Left lung (tissue), 10 donors: ENCODE results near the gene WDR59. TPM values are rescaled to one million over a fixed set of nuclear protein-coding genes. Genes with fewer than 3 reads are reported as not detected.

ENCODE experiments used
- ATAC-seq: fragments of 200-7000 bp; cut with Tn5 transposase; one replicate; pipeline ENCODE4 v1.9.1; 2020; ENCODE audit warnings: moderate library complexity
- DNase-seq, 4 donors: peaks; one replicate each; pipeline ENCODE4 v3.0.0-alpha.2; 2013 to 2020
- H3K27ac ChIP-seq, 2 donors: fragments of 200-600 bp; sonication (generic) in 1 of 2; one replicate each; pipeline versions ENCODE4 v1.5.0 to v1.8.0; 2020 to 2021
- H3K27me3 ChIP-seq, 2 donors: fragments of 200-600 bp; sonication (generic) in 1 of 2; one replicate each; pipeline versions ENCODE4 v1.5.0 to v1.8.0; 2020 to 2021
- H3K36me3 ChIP-seq, 2 donors: fragments of 200-600 bp; sonication (generic) in 1 of 2; one replicate each; pipeline versions ENCODE4 v1.5.0 to v1.8.0; 2020 to 2021
- H3K4me1 ChIP-seq, 2 donors: fragments of 200-600 bp; one replicate each; pipeline ENCODE4 v1.8.0; 2021
- H3K4me3 ChIP-seq, 2 donors: fragments of 200-600 bp; sonication (generic) in 1 of 2; one replicate each; pipeline versions ENCODE4 v1.5.0 to v1.8.0; 2020 to 2021; ENCODE audit warnings: mild to moderate bottlenecking in 1 of 2
- H3K9me3 ChIP-seq, 2 donors: fragments of 200-600 bp; sonication (generic) in 1 of 2; one replicate each; pipeline versions ENCODE4 v1.5.0 to v1.8.0; 2020 to 2021
- intact Hi-C, 2 donors: fragments of 100-400 bp; cut with DNase I; formaldehyde crosslinking; loops; one replicate each; pipeline versions ENCODE4 v1.11.2 to v1.14.2; 2022
- polyA plus RNA-seq, 6 donors: library from polyadenylated mRNA; unstranded; fragments of 120-200 nt; gene quantifications; one replicate each; pipeline ENCODE4 v1.2.1, GENCODE V29; 2013; ENCODE audit not compliant: insufficient read length in 6 of 6
- total RNA-seq, 2 donors: library from RNA; stranded (reverse); fragmentation: NEBNext Ultra II Directional; extraction: Animal tissue kit (Norgen Biotek cat#: 25700); gene quantifications; one replicate each; pipeline ENCODE4 v1.2.1, GENCODE V29; 2021
- TF ChIP-seq, protein P1 (sequence below), 2 donors: fragments of 200-600 bp; sonication (generic) in 1 of 2; IDR thresholded peaks; one replicate each; pipeline versions ENCODE4 v1.5.0 to v1.8.0; 2021; ENCODE audit warnings: antibody characterized with exemption in 2 of 2
- donor health status: DM: no; HTN: yes; CAD: no.
- donor health status: DM: no; HTN: no; CAD: no.

WDR59 gene
- total and polyA plus RNA-seq, 8 donors: 46.9 to 113 (median 97.6) TPM

DNA sequence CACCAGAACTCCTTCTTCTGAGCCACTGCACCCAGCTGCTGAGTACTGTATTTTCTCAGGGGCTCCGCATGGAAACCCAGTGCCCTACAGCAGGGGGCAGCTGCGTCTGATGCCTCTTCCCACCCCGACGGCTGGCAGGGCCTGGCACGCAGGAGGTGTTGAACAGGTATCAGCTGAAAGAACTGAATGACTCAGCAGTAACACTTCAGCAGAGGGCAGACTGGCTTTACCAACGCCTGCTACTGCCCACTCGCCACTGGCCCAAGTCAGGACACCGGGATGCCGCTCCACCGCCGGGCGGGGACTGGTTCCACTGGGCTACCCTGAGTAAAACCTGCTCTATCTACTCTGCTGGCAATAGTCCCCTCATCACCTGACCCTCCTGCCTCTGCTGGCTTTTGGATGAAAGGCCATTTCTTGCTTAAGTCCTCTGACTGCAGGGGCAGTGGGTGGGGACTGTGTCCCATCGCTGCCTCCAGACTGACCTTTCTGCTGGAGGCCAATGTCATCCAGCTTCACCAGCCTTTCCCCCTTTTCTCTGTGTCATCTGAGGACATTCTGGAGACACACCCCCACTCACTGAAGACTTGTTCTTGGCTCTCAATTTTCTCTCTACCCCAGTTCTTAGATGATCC lies 109.9 kb downstream of the WDR59 start:
- intact Hi-C loops: no loop called here
- H3K27ac ChIP-seq: no peak overlapping the region
- TF ChIP-seq, protein P1, sequence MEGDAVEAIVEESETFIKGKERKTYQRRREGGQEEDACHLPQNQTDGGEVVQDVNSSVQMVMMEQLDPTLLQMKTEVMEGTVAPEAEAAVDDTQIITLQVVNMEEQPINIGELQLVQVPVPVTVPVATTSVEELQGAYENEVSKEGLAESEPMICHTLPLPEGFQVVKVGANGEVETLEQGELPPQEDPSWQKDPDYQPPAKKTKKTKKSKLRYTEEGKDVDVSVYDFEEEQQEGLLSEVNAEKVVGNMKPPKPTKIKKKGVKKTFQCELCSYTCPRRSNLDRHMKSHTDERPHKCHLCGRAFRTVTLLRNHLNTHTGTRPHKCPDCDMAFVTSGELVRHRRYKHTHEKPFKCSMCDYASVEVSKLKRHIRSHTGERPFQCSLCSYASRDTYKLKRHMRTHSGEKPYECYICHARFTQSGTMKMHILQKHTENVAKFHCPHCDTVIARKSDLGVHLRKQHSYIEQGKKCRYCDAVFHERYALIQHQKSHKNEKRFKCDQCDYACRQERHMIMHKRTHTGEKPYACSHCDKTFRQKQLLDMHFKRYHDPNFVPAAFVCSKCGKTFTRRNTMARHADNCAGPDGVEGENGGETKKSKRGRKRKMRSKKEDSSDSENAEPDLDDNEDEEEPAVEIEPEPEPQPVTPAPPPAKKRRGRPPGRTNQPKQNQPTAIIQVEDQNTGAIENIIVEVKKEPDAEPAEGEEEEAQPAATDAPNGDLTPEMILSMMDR (IDR thresholded peaks at IDR 0.05): no peak
- H3K36me3 ChIP-seq: peaks cover 0 to 31% of the 10 kb centered on the region in 2 donors
- H3K9me3 ChIP-seq: no peaks in the 10 kb centered on the region
- DNase-seq (no peak), ATAC-seq (no peak)
- H3K4me1 ChIP-seq: no peaks in the 10 kb centered on the region
- no peak overlapping the region for H3K4me3 ChIP-seq
- no peaks in the 10 kb centered on the region for H3K27me3 ChIP-seq

DNA sequence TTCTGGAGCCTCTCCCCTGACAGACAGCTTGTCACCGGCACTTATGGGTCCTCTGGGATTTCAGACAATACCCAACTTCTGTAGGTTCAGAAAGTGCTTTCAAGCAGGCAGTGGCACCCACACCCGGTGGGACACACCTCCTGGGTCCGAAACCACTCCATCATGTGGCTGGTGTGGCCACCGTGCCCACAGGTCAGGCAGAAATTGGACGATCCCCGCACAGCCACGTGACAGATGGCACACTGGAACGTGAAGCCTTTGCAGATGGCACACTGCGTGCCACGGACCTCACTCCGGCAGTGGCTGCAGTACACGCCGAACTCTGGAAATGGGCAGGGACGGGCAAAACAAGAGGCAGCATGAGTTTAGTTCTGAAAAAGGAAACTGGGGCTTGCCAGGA lies 110.8 kb downstream of the WDR59 start:
- H3K4me3 ChIP-seq: no peak overlapping the region

DNA sequence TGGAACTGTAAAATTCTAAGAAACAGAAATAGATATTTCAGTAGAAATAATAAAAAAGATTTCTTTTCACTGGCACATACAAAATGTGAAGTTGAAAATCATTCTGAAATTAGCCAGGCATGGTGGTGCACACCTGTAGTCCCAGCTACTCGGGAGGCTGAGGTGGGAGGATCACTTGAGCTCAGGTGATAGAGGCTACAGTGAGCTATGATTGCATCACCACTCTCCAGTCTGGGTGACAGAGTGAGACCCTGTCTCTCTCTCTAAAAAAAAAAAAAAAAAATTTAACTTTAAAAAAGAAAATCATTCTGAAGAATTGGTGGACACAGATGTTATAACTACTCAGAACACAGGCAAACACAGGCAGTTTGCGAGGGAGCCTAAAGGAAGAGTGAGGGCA lies 112.6 kb downstream of the WDR59 start:
- DNase-seq (no peak), ATAC-seq (no peak)
- peaks cover 0 to 5% of the 10 kb centered on the region in 2 donors for H3K4me1 ChIP-seq
- H3K4me3 ChIP-seq: no peak overlapping the region
- no peaks in the 10 kb centered on the region for H3K9me3 ChIP-seq
- peaks cover 0 to 25% of the 10 kb centered on the region in 2 donors for H3K36me3 ChIP-seq
- no peak overlapping the region for H3K27ac ChIP-seq
- TF ChIP-seq, protein P1 (IDR thresholded peaks at IDR 0.05): no peak
- intact Hi-C loops: no loop called here
- H3K27me3 ChIP-seq: no peaks in the 10 kb centered on the region

More for the DNA sequence above, 110.8 kb downstream of the WDR59 start:
- Histone ChIP-seq H3K27me3 (no peaks in the 10 kb centered on the region), H3K9me3 (no peaks in the 10 kb centered on the region), H3K27ac (no peak overlapping the region), H3K4me1 (no peaks in the 10 kb centered on the region), H3K36me3 (peaks cover 0 to 30% of the 10 kb centered on the region in 2 donors)
- intact Hi-C loops: no loop called here
- TF ChIP-seq, protein P1 (IDR thresholded peaks at IDR 0.05): no peak
- DNase-seq (no peak), ATAC-seq (no peak)

GRCh38 chr16:74871608-74872007 lies 113.3 kb downstream of the WDR59 start:
- ATAC-seq (no peak), DNase-seq (no peak)
- Histone ChIP-seq H3K4me3 (no peak overlapping the region), H3K36me3 (peaks cover 0 to 22% of the 10 kb centered on the region in 2 donors), H3K4me1 (peaks cover 0 to 5% of the 10 kb centered on the region in 2 donors), H3K27ac (no peak overlapping the region), H3K9me3 (no peaks in the 10 kb centered on the region), H3K27me3 (no peaks in the 10 kb centered on the region)
- intact Hi-C loops: no loop called here
- TF ChIP-seq, protein P1 (IDR thresholded peaks at IDR 0.05): no peak

GRCh38 chr16:74868501-74868900 lies 116.4 kb downstream of the WDR59 start:
- Histone ChIP-seq H3K9me3 (no peaks in the 10 kb centered on the region), H3K4me3 (no peak overlapping the region), H3K27ac (peak overlapping the region; percentile 27 to 67), H3K36me3 (peaks cover 0 to 8% of the 10 kb centered on the region in 2 donors), H3K4me1 (peaks cover 0 to 5% of the 10 kb centered on the region in 2 donors), H3K27me3 (no peaks in the 10 kb centered on the region)
- DNase-seq: peak in 2 of 4 donors; percentile 6 to 18
- ATAC-seq: peak; percentile 46
- intact Hi-C loops: no loop called here
- TF ChIP-seq, protein P1 (IDR thresholded peaks at IDR 0.05): no peak
